HG02623 (cell line): Measurements from ENCODE around the gene SIGLEC10.

ENCODE experiments used
- ATAC-seq: cut with Tn5 transposase; IDR thresholded peaks from one replicate; pipeline ENCODE4 v1.9.1; 2021; ENCODE audit warnings: moderate library complexity; ENCODE audit not compliant: unreplicated experiment

Gene SIGLEC10

DNA sequence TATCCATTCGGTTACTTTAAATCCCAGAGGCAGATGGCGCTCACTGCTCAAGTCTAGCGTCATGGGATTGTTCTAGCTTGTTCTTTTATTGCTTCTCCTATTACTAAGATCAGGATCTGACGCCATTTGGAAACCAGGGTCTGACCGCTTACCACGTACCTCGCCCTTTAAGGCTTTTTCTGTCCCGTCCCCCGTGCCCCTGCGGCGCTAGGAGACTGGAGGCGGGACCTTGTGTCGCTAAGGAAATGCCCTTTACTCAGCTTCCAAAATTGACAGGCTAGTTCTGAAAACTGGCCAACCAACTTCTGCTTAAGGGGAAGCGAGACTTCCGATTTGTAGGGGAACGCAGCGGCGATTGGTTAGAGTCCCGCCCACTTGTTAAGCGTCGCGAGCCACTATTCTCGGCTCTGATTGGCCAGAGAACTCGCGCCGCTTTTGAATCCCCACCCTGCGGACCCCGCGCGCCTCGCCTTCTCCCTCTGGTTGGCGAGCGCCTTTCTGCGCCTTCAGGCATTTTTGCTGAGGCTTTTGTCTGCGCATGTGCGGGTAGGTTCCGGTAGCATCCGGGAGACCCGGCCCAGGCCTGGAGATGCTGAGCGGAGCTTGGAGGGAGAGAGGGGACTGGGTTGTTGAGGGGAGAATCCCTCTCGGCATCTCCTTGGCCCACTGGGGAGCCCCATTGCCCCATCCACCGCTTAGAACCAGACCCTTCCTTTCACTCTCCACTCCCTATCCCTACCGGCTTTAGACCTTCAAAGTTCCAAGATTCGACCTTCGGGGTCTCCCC lies 23.2 kb downstream of the SIGLEC10 start:
- ATAC-seq = peak; percentile 78

DNA sequence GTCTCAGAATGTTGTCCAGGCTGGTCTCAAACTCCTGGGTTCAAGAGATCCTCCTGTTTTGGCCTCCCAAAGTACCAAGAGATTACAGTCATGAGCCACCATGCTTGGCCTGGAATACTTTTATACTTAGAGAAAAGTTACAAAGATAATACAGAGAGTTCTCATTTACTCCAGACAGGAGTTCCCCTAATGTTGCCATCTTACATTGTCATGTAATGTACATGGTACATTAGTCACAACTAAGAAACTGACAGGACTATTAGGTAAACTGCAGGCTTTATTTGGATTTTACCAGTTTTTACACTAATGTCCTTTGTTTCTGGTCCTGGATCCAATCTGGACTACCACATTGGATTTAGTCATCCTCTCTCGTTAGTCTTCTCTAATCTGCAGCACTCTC lies 24.7 kb downstream of the SIGLEC10 start:
- ATAC-seq = no peak

DNA sequence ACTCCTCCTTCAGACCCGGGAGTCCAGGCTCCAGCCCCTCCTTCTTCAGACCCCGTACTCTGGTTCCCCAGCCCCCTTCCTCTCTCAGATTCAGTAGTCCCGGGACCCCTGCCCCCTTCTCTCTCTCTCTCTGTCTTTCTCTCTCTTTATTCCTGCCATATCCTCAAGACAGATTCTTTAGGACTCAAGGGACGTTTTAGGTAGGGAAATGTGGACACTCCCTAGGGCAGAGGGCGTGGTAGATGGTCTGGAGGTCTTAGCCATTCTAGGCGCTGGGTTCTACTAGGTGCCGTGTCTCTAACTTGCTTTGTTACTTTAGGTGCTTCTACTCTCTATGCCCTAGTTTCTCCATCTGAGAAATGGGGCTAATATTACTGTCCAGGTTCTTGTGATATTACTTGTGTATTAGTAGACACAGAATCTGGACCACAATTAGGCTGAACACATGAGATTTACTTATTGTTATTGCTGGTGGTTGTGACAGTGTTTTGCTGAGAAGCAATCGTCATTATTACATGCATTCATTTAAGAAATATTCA lies 26.3 kb downstream of the SIGLEC10 start:
- no peak for ATAC-seq

DNA sequence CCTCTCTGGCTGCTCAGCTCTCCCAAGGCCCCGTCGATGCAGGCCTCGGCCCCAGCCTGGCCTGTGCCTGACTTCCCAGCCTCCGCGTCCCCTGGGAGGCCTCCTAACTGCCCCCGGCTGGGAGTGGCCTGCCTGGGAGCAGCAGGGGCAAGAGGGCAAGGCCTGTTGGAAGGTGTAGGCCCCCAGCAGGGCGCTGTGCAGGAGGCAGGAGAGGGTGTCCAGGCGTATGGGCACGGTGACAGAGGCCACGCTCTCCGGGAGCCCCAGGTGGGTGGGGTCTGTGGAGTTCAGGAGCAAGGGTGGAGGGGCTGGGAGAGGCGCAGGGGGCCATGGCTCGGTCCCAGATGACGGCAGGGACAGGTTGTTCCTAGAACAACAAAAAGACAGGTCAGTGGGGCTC lies 28.3 kb downstream of the SIGLEC10 start:
- ATAC-seq = no peak

DNA sequence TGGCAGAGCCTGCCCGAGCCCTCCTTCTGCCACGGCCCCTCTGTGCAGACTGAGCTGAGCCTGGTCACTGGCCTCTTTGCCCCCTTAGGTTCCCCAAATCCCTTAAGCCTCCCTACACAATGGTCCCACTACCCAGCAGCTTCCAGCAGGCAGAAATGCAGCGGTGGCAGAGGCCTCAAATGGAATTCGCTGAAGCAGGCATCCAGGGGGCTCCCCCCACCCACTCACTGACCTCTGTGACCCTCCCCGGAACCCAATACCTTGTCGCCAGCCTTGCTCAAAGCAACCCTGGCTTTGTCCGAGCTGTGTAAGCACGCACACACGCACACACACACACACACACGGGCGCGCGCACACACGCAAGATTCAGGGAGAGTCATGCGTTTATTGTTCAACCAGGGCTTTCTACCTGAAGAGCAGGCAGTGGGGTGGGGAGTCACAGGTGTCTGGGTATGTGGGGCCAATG lies 29.5 kb downstream of the SIGLEC10 start, which contains the start of gene LIM2:
Gene LIM2 (minus strand): TSS at position 51 of the 466 bp plus-strand sequence. CDS start 531 bp downstream, outside the sequence.
- no peak for ATAC-seq

DNA sequence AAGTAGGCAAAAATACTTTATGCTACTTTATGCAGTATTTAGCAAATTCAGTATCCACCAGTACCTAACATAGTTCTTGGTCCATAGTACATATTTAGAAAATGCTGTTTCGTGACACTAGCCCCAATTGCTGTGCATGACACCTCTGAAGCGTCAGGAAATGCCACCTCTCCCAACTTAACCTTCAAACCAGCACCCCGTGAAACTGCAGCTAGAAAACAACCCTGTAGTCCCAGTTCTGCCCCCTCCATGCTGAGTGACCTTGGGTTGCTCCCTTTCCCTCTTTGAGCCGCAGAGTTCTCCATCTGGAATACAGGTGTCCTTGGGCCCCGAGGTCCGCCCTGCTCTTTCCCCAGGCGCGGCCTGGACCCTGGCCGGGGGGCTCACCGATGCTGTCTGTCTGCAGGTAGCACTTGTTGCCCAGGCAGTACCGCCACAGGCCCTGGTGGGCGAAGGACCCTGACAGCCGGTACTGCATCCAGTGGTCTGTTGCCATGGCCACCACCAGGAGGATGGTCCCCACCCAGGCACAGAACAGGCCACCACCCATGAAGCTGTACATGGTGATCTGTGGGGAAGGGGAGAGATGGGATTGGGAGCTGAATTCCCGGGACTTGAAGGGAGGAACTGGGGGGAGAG lies 30.4 kb downstream of the SIGLEC10 start:
- no peak for ATAC-seq

DNA sequence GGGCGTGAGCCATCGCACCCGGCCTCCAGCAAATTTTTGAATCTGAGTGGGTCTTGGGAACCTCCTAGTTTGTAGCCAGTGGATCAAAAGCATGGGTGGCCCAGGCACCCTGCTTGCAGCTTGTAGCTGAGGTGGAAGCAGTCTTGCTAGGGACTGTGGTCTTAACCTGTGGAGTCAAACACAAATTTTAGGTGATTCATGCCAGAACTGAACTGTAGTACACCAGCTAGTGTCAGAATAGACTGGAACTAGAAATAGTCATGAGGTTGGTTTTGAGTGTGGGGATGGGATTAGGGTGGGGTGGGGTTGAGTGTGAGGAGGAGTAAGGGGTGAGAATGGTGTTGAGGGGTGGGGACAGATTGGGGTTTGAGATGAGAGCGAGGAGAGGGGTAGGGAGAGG lies 35.4 kb downstream of the SIGLEC10 start:
- no peak for ATAC-seq

DNA sequence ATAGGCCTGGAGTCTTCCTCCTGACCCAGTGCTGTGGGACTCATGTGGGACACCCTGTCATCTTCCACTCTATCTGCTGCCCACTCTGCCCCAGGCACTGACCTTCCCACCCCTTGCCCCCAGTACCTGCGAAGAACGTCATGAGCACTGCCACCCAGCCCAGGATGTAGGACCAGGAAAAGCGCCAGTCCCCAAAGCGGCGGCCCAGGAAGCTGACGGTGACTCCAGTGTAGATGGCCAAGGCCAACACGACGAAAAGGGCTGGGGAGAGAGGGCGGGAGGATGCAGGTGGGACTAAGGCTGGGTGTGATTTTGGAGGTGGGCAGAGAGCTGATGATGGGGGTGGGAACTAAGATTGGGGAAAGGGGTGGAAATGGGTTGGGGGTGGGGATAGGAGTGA lies 37.1 kb downstream of the SIGLEC10 start:
- ATAC-seq = no peak

DNA sequence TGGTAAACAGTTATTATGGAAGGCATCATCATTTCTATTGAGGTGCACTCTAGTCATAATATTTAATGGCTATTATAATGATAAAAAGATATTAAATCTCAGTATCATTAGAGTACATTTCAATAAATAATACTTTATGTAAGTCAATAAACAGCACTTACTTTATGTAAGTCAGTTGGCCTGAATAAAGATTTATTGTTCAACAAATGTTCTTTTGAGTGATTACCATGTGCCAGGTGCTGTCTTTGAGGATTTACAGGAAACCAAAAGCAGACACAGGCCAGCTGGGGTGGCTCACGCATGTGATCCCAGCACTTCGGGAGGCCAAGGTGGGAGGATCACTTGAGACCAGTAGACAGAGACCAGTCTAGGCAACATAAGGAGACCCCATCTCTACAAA lies 40.0 kb downstream of the SIGLEC10 start:
- ATAC-seq = no peak

DNA sequence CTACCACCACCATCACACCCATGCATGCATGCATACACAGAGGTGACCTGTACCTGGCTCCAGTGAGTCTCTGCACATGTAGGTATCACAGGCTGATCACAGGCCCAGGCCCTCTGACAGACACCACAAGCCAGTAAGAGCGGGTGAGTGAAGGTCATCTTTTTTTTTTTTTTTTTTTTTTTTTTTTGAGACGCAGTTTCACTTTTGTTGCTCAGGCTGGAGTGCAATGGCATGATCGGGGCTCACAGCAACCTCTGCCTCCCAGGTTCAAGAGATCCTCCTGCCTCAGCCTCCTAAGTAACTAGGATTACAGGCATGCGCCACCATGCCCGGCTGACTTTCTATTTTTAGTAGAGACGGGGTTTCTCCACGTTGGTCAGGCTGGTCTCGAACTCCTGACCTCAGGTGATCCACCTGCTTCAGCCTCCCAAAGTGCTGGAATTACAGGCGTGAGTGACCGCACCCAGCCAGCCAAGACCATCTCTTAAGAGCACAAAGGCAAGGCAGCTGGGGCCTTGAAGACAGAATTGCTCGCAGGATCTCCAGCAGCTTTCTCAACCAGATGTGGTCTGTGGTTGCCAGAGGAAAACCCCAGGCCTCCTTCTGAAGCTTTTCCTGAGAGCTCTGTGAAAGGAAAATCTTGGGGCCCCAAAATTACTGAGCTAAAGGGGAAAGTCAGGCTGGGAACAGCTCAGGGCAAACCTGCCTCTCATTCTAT lies 41.8 kb downstream of the SIGLEC10 start:
- ATAC-seq = no peak

DNA sequence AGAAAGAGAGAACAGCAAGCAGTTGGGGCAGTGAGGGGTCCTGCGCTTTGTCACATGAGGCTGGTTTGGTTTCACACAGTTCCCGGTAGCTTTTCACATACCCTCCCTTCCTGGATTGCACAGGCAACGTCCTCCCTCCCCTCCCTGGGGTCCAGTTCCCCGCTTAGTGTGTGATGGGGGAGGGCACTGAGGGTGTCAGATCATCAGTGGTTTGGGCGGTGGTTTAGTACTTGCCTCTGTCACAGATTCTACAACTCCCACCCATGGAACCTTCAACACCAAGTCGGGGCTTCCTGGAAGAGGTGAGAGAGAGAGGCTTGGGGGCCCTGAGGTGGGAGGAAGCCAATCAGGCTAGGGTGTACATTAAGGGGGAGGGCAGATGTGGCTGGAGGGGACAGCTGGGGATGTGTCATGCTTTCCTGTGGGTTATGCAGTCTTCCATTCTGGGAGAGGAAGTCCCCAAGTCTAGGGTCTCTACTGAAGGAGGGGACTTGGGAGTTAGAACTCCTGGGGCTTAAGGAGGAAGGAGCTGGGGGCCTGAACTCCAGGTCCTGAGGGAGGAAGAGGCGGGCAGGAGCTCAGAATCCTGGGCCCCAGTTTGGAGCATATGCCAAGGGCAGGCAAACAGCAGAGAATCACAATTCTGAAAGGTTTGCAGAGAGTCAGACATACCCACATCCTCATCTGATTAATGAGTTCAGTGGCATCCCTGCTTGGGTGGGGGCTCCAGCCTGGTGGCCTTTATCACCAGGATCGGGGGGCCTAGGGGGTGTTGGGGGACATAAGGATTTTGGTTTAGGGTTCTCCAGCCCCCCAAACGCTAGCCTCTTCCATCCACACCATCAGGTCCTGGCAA lies 44.6 kb downstream of the SIGLEC10 start, which contains the start of gene NKG7:
Gene NKG7 (minus strand): TSS at position 6 of the 856 bp plus-strand sequence. CDS start 119 bp downstream, outside the sequence.
- ATAC-seq = no peak

DNA sequence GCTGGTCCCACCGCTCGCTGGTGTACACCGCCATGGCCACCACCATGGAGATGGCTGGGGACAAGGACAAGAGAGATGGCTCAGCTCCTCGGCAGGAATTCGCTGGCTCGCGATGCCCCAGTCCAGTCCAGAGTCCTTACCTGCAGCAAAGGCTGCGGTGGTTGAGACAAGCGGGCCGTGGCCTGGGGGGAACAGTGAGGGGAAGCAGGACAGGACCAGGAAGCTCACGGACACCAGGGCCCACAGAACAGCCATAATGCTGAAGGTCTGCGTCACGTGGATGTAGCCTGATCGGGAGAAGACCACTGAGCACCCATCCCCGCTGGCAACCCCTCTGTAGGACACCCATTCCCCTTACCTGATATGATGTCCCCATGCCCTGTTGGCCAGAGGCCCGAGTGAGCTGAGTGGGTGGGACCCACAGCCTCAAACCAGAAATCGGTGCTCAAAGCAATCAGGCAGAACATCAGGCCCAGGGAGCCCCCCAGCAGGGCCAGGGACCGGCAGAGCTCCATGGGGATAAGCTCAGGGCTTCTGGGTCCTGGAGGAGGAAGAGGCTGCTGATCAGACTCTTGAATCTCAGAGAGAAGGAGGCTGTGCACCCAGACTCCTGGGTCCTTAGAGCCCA lies 45.3 kb downstream of the SIGLEC10 start:
- no peak for ATAC-seq

DNA sequence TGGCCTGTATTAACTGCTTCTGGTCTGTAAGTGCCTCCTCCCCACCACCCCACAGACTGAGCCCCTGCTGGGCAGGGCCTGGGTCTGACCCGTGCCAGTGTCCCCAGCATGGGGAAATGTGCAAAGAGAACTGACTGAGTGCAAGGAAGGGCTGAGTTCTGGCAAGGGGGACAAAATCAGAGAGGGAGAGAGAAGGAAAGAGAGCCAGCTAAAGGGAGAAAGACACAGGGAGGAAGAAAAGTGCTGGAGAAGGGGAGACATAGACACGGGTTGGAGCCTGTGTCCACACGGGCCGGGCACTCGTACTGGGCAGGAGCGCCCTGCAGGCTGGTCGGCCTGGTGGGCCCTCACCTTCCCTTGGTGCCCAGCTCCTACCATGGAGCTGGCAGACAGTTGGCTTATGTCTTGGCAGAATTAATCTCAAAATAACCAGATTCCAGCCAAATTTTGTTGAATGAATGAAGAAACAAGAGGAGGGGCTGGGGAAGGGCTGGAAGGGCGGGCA lies 46.2 kb downstream of the SIGLEC10 start:
- no peak for ATAC-seq

DNA sequence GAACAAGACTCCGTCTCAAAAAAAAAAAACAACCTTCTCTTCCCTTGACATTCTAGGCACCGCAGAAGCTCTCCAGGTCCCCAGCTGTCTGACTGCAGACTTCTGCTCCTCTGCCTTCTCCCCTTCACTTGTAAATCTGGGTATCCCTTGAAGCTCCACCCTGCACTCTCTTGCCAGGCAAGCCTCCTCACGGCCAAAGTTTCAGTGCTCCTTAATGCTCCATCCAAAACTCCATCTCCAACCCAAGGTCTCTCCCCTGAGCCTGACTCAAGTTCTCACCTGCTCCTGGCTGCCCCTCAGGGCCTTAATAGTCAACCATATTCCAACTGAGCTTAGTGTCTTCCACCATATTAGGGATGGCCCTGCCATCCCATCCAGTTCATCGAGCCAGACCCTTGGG lies 47.2 kb downstream of the SIGLEC10 start:
- ATAC-seq = no peak

DNA sequence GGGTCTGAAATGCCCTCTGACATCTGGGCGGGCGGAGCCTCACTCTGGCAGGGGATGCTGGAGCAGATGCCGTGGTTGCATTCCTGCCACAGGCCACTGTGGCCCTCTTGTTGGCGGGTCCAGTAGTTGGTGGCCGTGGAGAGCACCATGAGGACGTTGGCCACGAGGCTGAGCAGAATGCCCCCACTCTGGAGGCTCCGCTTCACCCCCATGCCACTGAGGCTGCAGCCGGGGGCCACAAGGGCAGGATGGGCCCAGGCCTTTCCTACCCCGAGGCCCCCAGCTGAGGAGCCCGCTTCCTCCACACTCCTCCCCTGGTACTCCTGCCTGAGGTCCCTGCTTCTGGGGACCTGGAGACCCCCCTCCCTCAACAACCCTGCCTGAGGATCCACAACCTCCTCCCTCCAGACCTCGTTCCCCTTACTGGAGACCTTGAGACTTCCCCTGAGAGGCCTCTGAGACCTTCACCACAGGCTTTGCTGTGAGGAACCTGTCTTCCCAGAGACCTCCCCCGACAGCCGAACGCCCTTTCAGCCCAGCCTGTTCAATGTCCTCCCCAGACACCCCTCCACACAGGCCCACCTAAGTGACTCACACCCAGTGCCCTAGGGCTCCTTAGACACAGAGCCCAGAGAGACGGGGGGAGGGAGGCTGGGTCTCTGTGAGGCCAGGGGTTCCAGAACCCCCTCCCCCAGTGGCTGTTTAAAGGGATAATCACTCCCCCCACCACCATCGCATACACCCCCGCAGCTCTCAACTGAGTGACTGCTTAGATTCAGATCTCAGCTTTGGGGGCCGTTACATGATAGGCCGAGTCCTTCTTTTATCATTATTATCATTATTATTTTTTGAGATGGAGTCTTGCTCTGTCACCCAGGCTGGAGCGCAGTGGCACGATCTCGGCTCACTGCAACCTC lies 48.8 kb downstream of the SIGLEC10 start, which contains the start of gene CLDND2:
Gene CLDND2 (minus strand): TSS at position 638 of the 917 bp plus-strand sequence. CDS start 426 bp downstream, at position 212.
- ATAC-seq = no peak

DNA sequence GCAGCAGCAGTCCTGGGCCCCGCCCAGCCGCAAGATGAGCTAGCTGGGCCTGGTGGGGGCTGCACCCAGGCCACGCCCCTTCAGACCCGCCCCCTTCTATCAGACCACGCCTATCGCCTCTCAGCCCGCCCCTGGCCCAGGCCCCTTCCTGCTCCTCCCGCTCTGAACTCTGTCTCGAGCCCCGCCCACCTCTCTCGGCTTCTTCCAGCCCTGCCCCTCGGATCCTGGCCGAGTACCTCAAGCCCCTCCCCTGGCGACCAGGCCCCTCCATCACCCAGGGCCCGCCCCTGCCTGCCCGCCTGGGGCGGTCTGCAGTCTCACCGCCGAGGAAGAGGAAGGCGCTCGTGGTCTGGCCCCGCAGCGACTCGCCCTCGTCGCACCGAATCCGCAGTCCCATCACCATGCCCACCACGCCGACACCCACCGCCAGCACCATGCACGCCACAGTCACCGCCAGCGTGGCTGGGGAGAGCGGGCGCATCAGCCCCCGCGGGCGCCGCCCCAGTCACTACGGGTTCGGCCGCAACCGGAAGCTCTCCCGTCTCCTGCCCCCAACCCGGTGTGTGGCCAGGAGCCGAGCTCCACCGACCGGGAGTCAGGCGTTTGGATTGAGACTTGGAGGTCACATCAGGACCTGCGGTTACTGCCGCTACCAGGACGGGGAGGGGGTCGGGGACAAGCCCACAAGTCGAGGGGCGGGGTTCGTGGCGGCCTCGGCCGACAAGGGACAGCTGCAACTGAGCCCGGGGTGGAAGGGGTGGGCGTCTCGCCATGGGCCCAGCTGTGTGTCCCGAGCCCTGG lies 49.7 kb downstream of the SIGLEC10 start:
- peak; percentile 67 for ATAC-seq

DNA sequence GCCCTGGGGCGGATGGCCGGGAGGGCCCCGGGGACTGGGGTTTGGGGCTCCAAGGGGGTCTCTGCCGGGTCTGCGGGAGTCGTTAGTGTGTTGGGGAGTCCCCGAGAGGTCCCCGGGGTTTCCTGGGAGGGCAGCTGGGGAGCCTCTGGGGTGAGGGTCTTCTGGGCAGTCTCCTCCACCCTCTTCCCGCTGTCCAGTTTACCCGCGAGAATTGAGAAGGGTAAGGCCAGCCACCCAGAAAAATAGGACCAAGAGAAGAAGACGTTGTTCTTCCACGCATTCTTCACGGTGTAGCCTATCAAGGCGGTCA lies 50.2 kb downstream of the SIGLEC10 start:
- no peak for ATAC-seq
